Measurements from ENCODE around the gene CFAP74.

Gene CFAP74

DNA sequence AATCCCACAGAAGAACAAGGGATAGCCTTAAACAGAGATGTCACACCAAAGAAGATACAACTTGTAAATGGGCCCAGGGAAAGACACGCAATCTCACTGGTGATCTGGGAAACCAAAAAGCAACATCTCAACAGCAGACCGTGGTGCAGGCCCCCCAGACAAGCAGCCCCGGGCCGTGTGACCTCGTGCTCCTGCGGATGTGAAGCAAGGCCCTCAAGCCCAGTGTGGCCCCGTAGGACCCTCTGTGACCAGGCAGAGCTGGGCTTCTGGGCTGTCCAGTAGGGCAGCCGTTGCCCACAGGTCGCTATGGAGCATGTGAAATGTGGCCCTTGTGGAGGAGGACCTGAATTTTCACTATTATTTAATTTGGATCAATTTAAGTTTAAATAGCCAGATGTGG, 49.6 kb downstream of the CFAP74 start:
- H3K4me3 ChIP-seq (ENCODE audit: low read depth, low read length), result no peak overlapping the region
- POLR2A ChIA-PET, result no interaction called here
- CTCF ChIA-PET, result interaction anchor here (0.7 to 1.6 kb wide), 4 partner anchors 10 to 93 kb away, joined by 3 to 7 read pairs (median 6); no protein-coding TSS in a partner anchor
- no peak overlapping the region for H3K27ac ChIP-seq (ENCODE audit: extremely low read depth, low read depth, low read length)
- H3K4me1 ChIP-seq (ENCODE audit: control insufficient read depth, insufficient read depth, low read length), result no peaks in the 10 kb centered on the region
- no peaks in the 10 kb centered on the region; the same call in 1 of the 2 replicates for H3K9me3 ChIP-seq (ENCODE audit: control insufficient read depth, insufficient read depth, low read depth, low read length)
- H3K36me3 ChIP-seq (ENCODE audit: control insufficient read depth in 2 of 2, insufficient read depth in 1 of 2, low read length in 2 of 2), result no peaks in the 10 kb centered on the region
- TF ChIP-seq ZNF777 (tag by site-specific recombination; IDR thresholded peaks at IDR 0.05; ENCODE audit: borderline replicate concordance) (no peak), ZNF549 (tag by site-specific recombination; IDR thresholded peaks at IDR 0.05) (no peak)

DNA sequence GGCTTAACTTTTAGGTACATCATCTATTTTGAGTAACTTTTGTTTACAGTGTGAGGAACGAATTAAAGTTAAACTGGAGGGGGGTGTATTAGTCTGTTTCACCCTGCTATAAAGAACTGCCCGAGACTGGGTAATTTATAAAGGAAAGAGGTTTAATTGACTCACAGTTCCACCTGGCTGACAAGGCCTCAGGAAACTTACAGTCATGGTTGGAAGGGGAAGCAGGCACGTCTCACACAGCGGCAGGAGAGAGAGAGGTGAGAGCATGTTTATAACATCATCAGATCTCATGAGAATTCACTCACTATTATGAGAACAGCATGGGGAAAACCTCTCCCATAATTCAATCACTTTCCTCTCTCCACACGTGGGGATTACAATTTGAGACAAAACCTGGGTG, 52.6 kb downstream of the CFAP74 start:
- CTCF ChIA-PET, result no interaction called here
- POLR2A ChIA-PET, result no interaction called here
- H3K36me3 ChIP-seq (ENCODE audit: control insufficient read depth in 2 of 2, insufficient read depth in 1 of 2, low read length in 2 of 2), result no peaks in the 10 kb centered on the region
- TF ChIP-seq, protein P1, sequence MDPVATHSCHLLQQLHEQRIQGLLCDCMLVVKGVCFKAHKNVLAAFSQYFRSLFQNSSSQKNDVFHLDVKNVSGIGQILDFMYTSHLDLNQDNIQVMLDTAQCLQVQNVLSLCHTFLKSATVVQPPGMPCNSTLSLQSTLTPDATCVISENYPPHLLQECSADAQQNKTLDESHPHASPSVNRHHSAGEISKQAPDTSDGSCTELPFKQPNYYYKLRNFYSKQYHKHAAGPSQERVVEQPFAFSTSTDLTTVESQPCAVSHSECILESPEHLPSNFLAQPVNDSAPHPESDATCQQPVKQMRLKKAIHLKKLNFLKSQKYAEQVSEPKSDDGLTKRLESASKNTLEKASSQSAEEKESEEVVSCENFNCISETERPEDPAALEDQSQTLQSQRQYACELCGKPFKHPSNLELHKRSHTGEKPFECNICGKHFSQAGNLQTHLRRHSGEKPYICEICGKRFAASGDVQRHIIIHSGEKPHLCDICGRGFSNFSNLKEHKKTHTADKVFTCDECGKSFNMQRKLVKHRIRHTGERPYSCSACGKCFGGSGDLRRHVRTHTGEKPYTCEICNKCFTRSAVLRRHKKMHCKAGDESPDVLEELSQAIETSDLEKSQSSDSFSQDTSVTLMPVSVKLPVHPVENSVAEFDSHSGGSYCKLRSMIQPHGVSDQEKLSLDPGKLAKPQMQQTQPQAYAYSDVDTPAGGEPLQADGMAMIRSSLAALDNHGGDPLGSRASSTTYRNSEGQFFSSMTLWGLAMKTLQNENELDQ (tag by site-specific recombination; IDR thresholded peaks at IDR 0.05; ENCODE audit: low read depth), result no peak
- peak; percentile 92 for TF ChIP-seq SETDB1 (IDR thresholded peaks at IDR 0.05; ENCODE audit: insufficient read length, low read length)
- H3K27ac ChIP-seq (ENCODE audit: extremely low read depth, low read depth, low read length), result no peak overlapping the region
- no peaks in the 10 kb centered on the region; the same call in 1 of the 2 replicates for H3K9me3 ChIP-seq (ENCODE audit: control insufficient read depth, insufficient read depth, low read depth, low read length)
- no peak overlapping the region for H3K4me3 ChIP-seq (ENCODE audit: low read depth, low read length)
- H3K4me1 ChIP-seq (ENCODE audit: control insufficient read depth, insufficient read depth, low read length), result no peaks in the 10 kb centered on the region

DNA sequence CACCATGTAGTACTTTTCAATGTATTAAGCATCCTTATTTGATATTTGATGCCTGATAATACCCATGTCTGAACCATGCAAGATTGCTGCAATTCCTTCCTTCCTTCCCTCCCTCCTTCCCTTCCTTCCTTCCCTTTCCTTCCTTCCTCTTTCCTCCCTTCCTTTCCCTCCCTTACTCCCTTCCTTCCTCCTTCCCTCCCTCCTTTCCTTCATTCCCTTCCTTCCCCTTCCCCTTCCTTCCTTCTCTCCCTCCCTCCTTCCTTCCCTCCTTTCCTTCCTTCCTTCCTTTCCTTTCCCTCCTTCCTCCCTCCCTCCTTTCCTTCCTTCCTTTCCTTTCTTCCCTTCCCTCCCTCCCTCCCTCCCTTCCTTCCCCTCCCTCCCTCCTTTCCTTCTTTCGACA, 54.8 kb downstream of the CFAP74 start:
- Histone ChIP-seq H3K4me3 (ENCODE audit: low read depth, low read length) (no peak overlapping the region), H3K36me3 (ENCODE audit: control insufficient read depth in 2 of 2, insufficient read depth in 1 of 2, low read length in 2 of 2) (no peaks in the 10 kb centered on the region), H3K27ac (ENCODE audit: extremely low read depth, low read depth, low read length) (no peak overlapping the region), H3K4me1 (ENCODE audit: control insufficient read depth, insufficient read depth, low read length) (no peaks in the 10 kb centered on the region), H3K9me3 (ENCODE audit: control insufficient read depth, insufficient read depth, low read depth, low read length) (no peaks in the 10 kb centered on the region; the same call in 1 of the 2 replicates)
- TF ChIP-seq PRDM1 (tag by site-specific recombination; IDR thresholded peaks at IDR 0.05), result peak; percentile 46; the same call in 1 of the 2 replicates
- TF ChIP-seq ZNF366 (tag by site-specific recombination; conservative IDR thresholded peaks at IDR 0.05), result peak; percentile 83
- TF ChIP-seq ZNF707 (tag by site-specific recombination; IDR thresholded peaks at IDR 0.05), result no peak
- no peak for TF ChIP-seq ZNF302 (tag by site-specific recombination; IDR thresholded peaks at IDR 0.05; ENCODE audit: low read depth)
- ChIA-PET POLR2A (interaction anchor here (0.7 kb wide), 1 partner anchor 151 kb away, joined by 5 read pairs; no protein-coding TSS in a partner anchor), CTCF (interaction anchor here (1.0 kb wide), 1 partner anchor 98 kb away, joined by 4 read pairs; no protein-coding TSS in a partner anchor)

DNA sequence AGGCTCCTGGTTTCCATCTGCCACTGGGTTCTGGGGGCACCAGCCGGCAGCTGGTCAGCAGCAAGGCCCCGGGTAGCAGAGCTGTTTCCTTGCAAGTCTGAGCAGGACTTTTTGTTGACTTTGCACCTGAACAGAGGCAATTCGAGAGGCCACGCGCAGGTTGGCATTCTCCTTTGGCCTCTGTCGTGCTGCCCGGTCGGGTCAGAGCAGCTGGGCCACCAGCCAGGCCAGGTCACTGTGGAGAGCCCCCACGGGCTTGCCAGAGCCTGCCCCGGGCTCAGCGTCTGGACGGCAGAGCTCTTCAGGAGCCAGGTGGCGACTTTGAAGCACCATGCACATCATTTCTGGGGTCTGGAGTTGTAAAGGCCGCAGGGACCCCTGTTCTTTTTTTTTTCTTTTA, 56.1 kb downstream of the CFAP74 start:
- H3K9me3 ChIP-seq (ENCODE audit: control insufficient read depth, insufficient read depth, low read depth, low read length), result no peaks in the 10 kb centered on the region; the same call in 1 of the 2 replicates
- POLR2A ChIA-PET, result interaction anchor here (0.6 kb wide), 1 partner anchor 46 kb away, joined by 3 read pairs; no protein-coding TSS in a partner anchor
- TF ChIP-seq ZNF184 (tag by site-specific recombination; IDR thresholded peaks at IDR 0.05) (no peak), ZNF677 (tag by site-specific recombination; IDR thresholded peaks at IDR 0.05) (no peak), ZXDB (tag by site-specific recombination; IDR thresholded peaks at IDR 0.05) (no peak), BCL11B (tag by site-specific recombination; IDR thresholded peaks at IDR 0.05; ENCODE audit: low read depth) (no peak), ZNF510 (tag by site-specific recombination; IDR thresholded peaks at IDR 0.05; ENCODE audit: insufficient replicate concordance) (no peak), ZNF37A (tag by site-specific recombination; IDR thresholded peaks at IDR 0.05) (no peak)
- TF ChIP-seq, protein P2, sequence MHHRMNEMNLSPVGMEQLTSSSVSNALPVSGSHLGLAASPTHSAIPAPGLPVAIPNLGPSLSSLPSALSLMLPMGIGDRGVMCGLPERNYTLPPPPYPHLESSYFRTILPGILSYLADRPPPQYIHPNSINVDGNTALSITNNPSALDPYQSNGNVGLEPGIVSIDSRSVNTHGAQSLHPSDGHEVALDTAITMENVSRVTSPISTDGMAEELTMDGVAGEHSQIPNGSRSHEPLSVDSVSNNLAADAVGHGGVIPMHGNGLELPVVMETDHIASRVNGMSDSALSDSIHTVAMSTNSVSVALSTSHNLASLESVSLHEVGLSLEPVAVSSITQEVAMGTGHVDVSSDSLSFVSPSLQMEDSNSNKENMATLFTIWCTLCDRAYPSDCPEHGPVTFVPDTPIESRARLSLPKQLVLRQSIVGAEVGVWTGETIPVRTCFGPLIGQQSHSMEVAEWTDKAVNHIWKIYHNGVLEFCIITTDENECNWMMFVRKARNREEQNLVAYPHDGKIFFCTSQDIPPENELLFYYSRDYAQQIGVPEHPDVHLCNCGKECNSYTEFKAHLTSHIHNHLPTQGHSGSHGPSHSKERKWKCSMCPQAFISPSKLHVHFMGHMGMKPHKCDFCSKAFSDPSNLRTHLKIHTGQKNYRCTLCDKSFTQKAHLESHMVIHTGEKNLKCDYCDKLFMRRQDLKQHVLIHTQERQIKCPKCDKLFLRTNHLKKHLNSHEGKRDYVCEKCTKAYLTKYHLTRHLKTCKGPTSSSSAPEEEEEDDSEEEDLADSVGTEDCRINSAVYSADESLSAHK (tag by site-specific recombination; IDR thresholded peaks at IDR 0.05), result no peak
- TF ChIP-seq, protein P1 (tag by site-specific recombination; IDR thresholded peaks at IDR 0.05; ENCODE audit: low read depth), result no peak
- TF ChIP-seq, protein P3, sequence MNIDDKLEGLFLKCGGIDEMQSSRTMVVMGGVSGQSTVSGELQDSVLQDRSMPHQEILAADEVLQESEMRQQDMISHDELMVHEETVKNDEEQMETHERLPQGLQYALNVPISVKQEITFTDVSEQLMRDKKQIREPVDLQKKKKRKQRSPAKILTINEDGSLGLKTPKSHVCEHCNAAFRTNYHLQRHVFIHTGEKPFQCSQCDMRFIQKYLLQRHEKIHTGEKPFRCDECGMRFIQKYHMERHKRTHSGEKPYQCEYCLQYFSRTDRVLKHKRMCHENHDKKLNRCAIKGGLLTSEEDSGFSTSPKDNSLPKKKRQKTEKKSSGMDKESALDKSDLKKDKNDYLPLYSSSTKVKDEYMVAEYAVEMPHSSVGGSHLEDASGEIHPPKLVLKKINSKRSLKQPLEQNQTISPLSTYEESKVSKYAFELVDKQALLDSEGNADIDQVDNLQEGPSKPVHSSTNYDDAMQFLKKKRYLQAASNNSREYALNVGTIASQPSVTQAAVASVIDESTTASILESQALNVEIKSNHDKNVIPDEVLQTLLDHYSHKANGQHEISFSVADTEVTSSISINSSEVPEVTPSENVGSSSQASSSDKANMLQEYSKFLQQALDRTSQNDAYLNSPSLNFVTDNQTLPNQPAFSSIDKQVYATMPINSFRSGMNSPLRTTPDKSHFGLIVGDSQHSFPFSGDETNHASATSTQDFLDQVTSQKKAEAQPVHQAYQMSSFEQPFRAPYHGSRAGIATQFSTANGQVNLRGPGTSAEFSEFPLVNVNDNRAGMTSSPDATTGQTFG (tag by site-specific recombination; IDR thresholded peaks at IDR 0.05; ENCODE audit: borderline replicate concordance), result no peak

More for the DNA sequence above, 56.1 kb downstream of the CFAP74 start:
- no peaks in the 10 kb centered on the region for H3K36me3 ChIP-seq (ENCODE audit: control insufficient read depth in 2 of 2, insufficient read depth in 1 of 2, low read length in 2 of 2)
- CTCF ChIA-PET, result interaction anchor here (0.6 to 2.2 kb wide), 3 partner anchors 14 to 207 kb away, joined by 3 to 21 read pairs (median 7); no protein-coding TSS in a partner anchor
- no peak overlapping the region for H3K4me3 ChIP-seq (ENCODE audit: low read depth, low read length)
- H3K4me1 ChIP-seq (ENCODE audit: control insufficient read depth, insufficient read depth, low read length), result no peaks in the 10 kb centered on the region
- no peak overlapping the region for H3K27ac ChIP-seq (ENCODE audit: extremely low read depth, low read depth, low read length)
